Left forelimb (tissue), 1 donor: ENCODE data around the gene NAXD.
"Not testable (repeated sequence)": the region's sequence is repeated elsewhere in the genome, so short reads cannot be mapped to it uniquely, and the experiment has no call there.

Experiments used
- DNase-seq: peaks from one replicate; pipeline ENCODE4 v3.0.0-alpha.2; 2018; ENCODE audit warnings: low spot score

NAXD gene

GRCh38 chr13:110593430-110594130 is 21.8 kb upstream of the NAXD start:
- no peak for DNase-seq

- DNase-seq = no peak
Observed at GRCh38 chr13:110597041-110597689, 18.2 kb upstream of the NAXD start.

GRCh38 chr13:110600261-110600819 is 15.0 kb upstream of the NAXD start:
- no peak for DNase-seq

- DNase-seq = no peak
Observed at GRCh38 chr13:110600980-110601379, 14.4 kb upstream of the NAXD start.

GRCh38 chr13:110605132-110605531 is 10.2 kb upstream of the NAXD start:
- no peak for DNase-seq

GRCh38 chr13:110606281-110606680 is 9.1 kb upstream of the NAXD start:
- DNase-seq = not testable (repeated sequence)

- no peak for DNase-seq
Observed at GRCh38 chr13:110607675-110608224, 7.6 kb upstream of the NAXD start.

GRCh38 chr13:110610955-110611595 is 4.3 kb upstream of the NAXD start:
- no peak for DNase-seq

- DNase-seq = no peak
Observed at GRCh38 chr13:110615005-110615321, 382 bp upstream of the NAXD start.

GRCh38 chr13:110616103-110617101 is 1.1 kb downstream of the NAXD start:
- no peak for DNase-seq

GRCh38 chr13:110617321-110618072 is 2.2 kb downstream of the NAXD start:
- DNase-seq = no peak

- no peak for DNase-seq
Observed at GRCh38 chr13:110618167-110618566, 2.8 kb downstream of the NAXD start.

- no peak for DNase-seq
Observed at GRCh38 chr13:110618780-110619179, 3.4 kb downstream of the NAXD start.

- DNase-seq = no peak
Observed at GRCh38 chr13:110620596-110620995, 5.3 kb downstream of the NAXD start.

- no peak for DNase-seq
Observed at GRCh38 chr13:110624766-110625756, 9.7 kb downstream of the NAXD start.

- no peak for DNase-seq
Observed at GRCh38 chr13:110625771-110626321, 10.5 kb downstream of the NAXD start.

GRCh38 chr13:110626521-110626920 is 11.2 kb downstream of the NAXD start:
- DNase-seq = no peak

- no peak for DNase-seq
Observed at GRCh38 chr13:110627351-110627750, 12.0 kb downstream of the NAXD start.

GRCh38 chr13:110627761-110628476 is 12.6 kb downstream of the NAXD start:
- DNase-seq = no peak
